ENCODE results near the gene DTD2.
"Not testable (repeated sequence)": the region's sequence is repeated elsewhere in the genome, so short reads cannot be mapped to it uniquely, and the experiment has no call there.

The DTD2 gene

GRCh38 chr14:31439561-31439960 is 17.7 kb downstream of the DTD2 start:
- no peak for TF ChIP-seq CTCF (IDR thresholded peaks at IDR 0.05; ENCODE audit: low read depth, low read length)
- H3K27me3 ChIP-seq, result no peaks in the 10 kb centered on the region
- no peak for DNase-seq
- no peak overlapping the region for H3K4me3 ChIP-seq (ENCODE audit: low read depth, low read length)
- H3K36me3 ChIP-seq, result no peaks in the 10 kb centered on the region
- no peaks in the 10 kb centered on the region for H3K9me3 ChIP-seq
- no peaks in the 10 kb centered on the region for H3K4me1 ChIP-seq

- H3K27me3 ChIP-seq; H3K4me3 ChIP-seq (ENCODE audit: low read depth, low read length); H3K9me3 ChIP-seq; H3K4me1 ChIP-seq; H3K36me3 ChIP-seq; DNase-seq: not testable (repeated sequence)
Observed at GRCh38 chr14:31437045-31437691, 20.1 kb downstream of the DTD2 start.

- Histone ChIP-seq H3K27me3 (no peaks in the 10 kb centered on the region), H3K36me3 (no peaks in the 10 kb centered on the region), H3K4me3 (ENCODE audit: low read depth, low read length) (no peak overlapping the region), H3K9me3 (no peaks in the 10 kb centered on the region), H3K4me1 (peaks cover 6% of the 10 kb centered on the region; the same call in 1 of the 2 replicates)
- TF ChIP-seq CTCF (IDR thresholded peaks at IDR 0.05; ENCODE audit: low read depth, low read length), result no peak
- DNase-seq, result no peak
Observed at GRCh38 chr14:31435276-31435675, 22.0 kb downstream of the DTD2 start.

- Histone ChIP-seq H3K4me1 (peaks cover 31% of the 10 kb centered on the region), H3K9me3 (no peaks in the 10 kb centered on the region), H3K4me3 (ENCODE audit: low read depth, low read length) (no peak overlapping the region), H3K27me3 (no peaks in the 10 kb centered on the region), H3K36me3 (no peaks in the 10 kb centered on the region)
- no peak for DNase-seq
- no peak for TF ChIP-seq CTCF (IDR thresholded peaks at IDR 0.05; ENCODE audit: low read depth, low read length)
Observed at GRCh38 chr14:31430634-31431264, 26.6 kb downstream of the DTD2 start.

GRCh38 chr14:31429791-31430190 is 27.5 kb downstream of the DTD2 start:
- no peaks in the 10 kb centered on the region for H3K9me3 ChIP-seq
- H3K4me1 ChIP-seq, result peaks cover 33% of the 10 kb centered on the region
- DNase-seq, result no peak
- H3K27me3 ChIP-seq, result no peaks in the 10 kb centered on the region
- H3K4me3 ChIP-seq (ENCODE audit: low read depth, low read length), result no peak overlapping the region
- H3K36me3 ChIP-seq, result no peaks in the 10 kb centered on the region
- TF ChIP-seq CTCF (IDR thresholded peaks at IDR 0.05; ENCODE audit: low read depth, low read length), result no peak

DNA sequence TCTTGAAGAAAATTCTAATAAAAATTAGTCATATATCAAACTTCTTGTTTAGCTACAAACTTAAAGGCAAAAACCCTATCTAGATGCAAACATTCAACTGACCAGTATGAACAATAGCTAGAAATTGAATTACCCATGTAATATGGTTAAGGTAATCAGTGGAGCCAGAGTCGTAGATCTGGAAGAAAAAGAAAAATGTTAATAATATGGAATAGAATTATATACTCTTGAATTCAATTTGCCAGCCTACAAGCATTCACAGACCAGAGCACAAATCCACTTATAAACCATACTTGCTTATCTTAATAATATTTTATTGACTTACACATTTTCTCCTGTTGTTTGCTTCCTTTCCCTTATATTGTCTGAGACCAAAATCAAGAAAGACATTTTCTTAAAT is 29.3 kb downstream of the DTD2 start:
- Histone ChIP-seq H3K9me3 (no peaks in the 10 kb centered on the region), H3K4me1 (peaks cover 33% of the 10 kb centered on the region), H3K27me3 (no peaks in the 10 kb centered on the region), H3K36me3 (no peaks in the 10 kb centered on the region), H3K4me3 (ENCODE audit: low read depth, low read length) (no peak overlapping the region)
- no peak for TF ChIP-seq CTCF (IDR thresholded peaks at IDR 0.05; ENCODE audit: low read depth, low read length)
- peak; percentile 21 for DNase-seq
